B cell (primary cell): Measurements from ENCODE around the gene MEAF6. TPM values are rescaled to one million over a fixed set of nuclear protein-coding genes. Genes with fewer than 3 reads are reported as not detected.

Experiments
- ATAC-seq: fragments of 200-7000 bp; cut with Tn5 transposase; one replicate; pipeline ENCODE4 v1.10.0; 2021; ENCODE audit warnings: low read depth, mild to moderate bottlenecking, moderate number of reproducible peaks, moderate library complexity
- CTCF ChIA-PET: fragments of 350-600 bp; sonication (Branson Sonifier 250); formaldehyde crosslinking; loops from one replicate; lab custom pipeline; 2021; ENCODE audit warnings: antibody characterized with exemption, inconsistent platforms; lab: Charles Lee
- POLR2A ChIA-PET: fragments of 350-600 bp; sonication (Branson Sonifier 250); formaldehyde crosslinking; loops from one replicate; lab custom pipeline; 2021; ENCODE audit warnings: antibody characterized with exemption; lab: Charles Lee
- DNase-seq: peaks from one replicate; pipeline ENCODE4 v3.0.0; 2013
- H2AFZ ChIP-seq: 2 replicates; pipeline ENCODE4 v1.6.1; 2012; ENCODE audit warnings: mild to moderate bottlenecking, low read depth, low read length; ENCODE audit not compliant: insufficient read depth, poor library complexity, severe bottlenecking
- H3K27ac ChIP-seq, 2 donors: 1 replicate in 1 of 2; 2 replicates in 1 of 2; pipeline ENCODE4 v1.5.1; 2012 to 2013; ENCODE audit warnings: low read length in 2 of 2, mild to moderate bottlenecking in 2 of 2, moderate library complexity in 1 of 2
- H3K27me3 ChIP-seq, 4 experiments: fragments of 200-600 bp in 1 of 4; sonication (generic) in 1 of 4; replicated peaks in 1 of 4; 1 replicate in 2 of 4; 2 replicates in 2 of 4; pipeline versions ENCODE4 v1.6.1 to v1.7.0; 2013 to 2016; ENCODE audit warnings: low read length in 3 of 4, mild to moderate bottlenecking in 2 of 4, mixed read lengths in 1 of 4, moderate library complexity in 1 of 4; ENCODE audit not compliant: insufficient read depth in 4 of 4, control insufficient read depth in 3 of 4; ENCODE audit errors: control extremely low read depth in 1 of 4
- H3K36me3 ChIP-seq, 2 experiments: replicated peaks in 1 of 2; 1 replicate in 1 of 2; 2 replicates in 1 of 2; pipeline versions ENCODE4 v1.6.1 to v1.7.1; 2013; ENCODE audit warnings: low read length in 1 of 2; ENCODE audit not compliant: insufficient read depth in 2 of 2, control insufficient read depth in 1 of 2; ENCODE audit errors: control extremely low read depth in 1 of 2, extremely low read depth in 1 of 2
- H3K4me1 ChIP-seq, 2 donors: fragments of 200-600 bp in 1 of 2; sonication (generic) in 1 of 2; 1 replicate in 1 of 2; 2 replicates in 1 of 2; pipeline versions ENCODE4 v1.5.1 to v1.6.1; 2013 to 2017; ENCODE audit warnings: low read length in 2 of 2; ENCODE audit not compliant: control insufficient read depth in 2 of 2, insufficient read depth in 2 of 2
- H3K4me2 ChIP-seq: replicated peaks from 2 replicates; pipeline ENCODE3; 2012; ENCODE audit warnings: mild to moderate bottlenecking, low read depth, low read length; ENCODE audit not compliant: poor library complexity, severe bottlenecking
- H3K4me3 ChIP-seq, 5 experiments: fragments of 200-600 bp in 1 of 5; sonication (generic) in 1 of 5; 1 replicate in 3 of 5; 2 replicates in 2 of 5; pipeline versions ENCODE4 v1.5.1 to v1.7.0; 2011 to 2016; ENCODE audit warnings: low read length in 4 of 5, mild to moderate bottlenecking in 4 of 5, low read depth in 2 of 5, control low read depth in 1 of 5, moderate library complexity in 1 of 5; ENCODE audit not compliant: insufficient read depth in 1 of 5; ENCODE audit errors: control extremely low read depth in 1 of 5, extremely low read depth in 1 of 5
- H3K79me2 ChIP-seq: fragments of 200-600 bp; sonication (generic); one replicate; pipeline ENCODE4 v1.6.0; 2016; ENCODE audit warnings: low read length; ENCODE audit not compliant: control insufficient read depth, insufficient read depth
- H3K9ac ChIP-seq: fragments of 200-600 bp; sonication (generic); 2 replicates; pipeline ENCODE4 v1.6.1; 2017; ENCODE audit warnings: mild to moderate bottlenecking, low read length, moderate library complexity
- H3K9me3 ChIP-seq, 3 donors: one replicate each; pipeline versions ENCODE4 v1.6.1 to v1.7.1; 2013; ENCODE audit warnings: low read length in 2 of 3; ENCODE audit not compliant: control insufficient read depth in 2 of 3, insufficient read depth in 1 of 3; ENCODE audit errors: control extremely low read depth in 1 of 3
- H4K20me1 ChIP-seq: 2 replicates; pipeline ENCODE4 v1.6.0; 2012; ENCODE audit warnings: mild to moderate bottlenecking, low read length; ENCODE audit not compliant: insufficient read depth, control insufficient read depth, poor library complexity, severe bottlenecking
- H3K27ac Mint-ChIP-seq: one replicate; pipeline ENCODE4 v1.8.0; 2021; ENCODE audit warnings: mixed read lengths
- H3K27me3 Mint-ChIP-seq: one replicate; pipeline ENCODE4 v1.8.0; 2021; ENCODE audit warnings: mixed read lengths
- H3K4me1 Mint-ChIP-seq: one replicate; pipeline ENCODE4 v1.8.0; 2021; ENCODE audit warnings: mixed read lengths
- H3K4me3 Mint-ChIP-seq: one replicate; pipeline ENCODE4 v1.8.0; 2021; ENCODE audit warnings: mixed read lengths
- H3K9me3 Mint-ChIP-seq: one replicate; pipeline ENCODE4 v1.8.0; 2022; ENCODE audit warnings: mixed read lengths; ENCODE audit not compliant: insufficient read depth
- EZH2 ChIP-seq: IDR thresholded peaks from 2 replicates; pipeline ENCODE4 v1.6.1; 2012; ENCODE audit warnings: borderline replicate concordance, low read depth, mild to moderate bottlenecking, moderate library complexity, low read length; ENCODE audit not compliant: insufficient read depth, poor library complexity, severe bottlenecking
- WGBS: methylation state at CpG from one replicate; pipeline ENCODE4 v1.1.5; 2013; ENCODE audit warnings: missing lambda C conversion rate; ENCODE audit not compliant: insufficient coverage; 5-methylcytosine and 5-hydroxymethylcytosine counted together
- intact Hi-C: fragments of 100-400 bp; cut with micrococcal nuclease; formaldehyde crosslinking; loops from one replicate; pipeline ENCODE4 v1.10.0; 2022
- polyA minus RNA-seq: library from RNA; depleted of rRNA, polyadenylated mRNA; stranded (reverse); fragments of >200 nt; gene quantifications from 2 replicates; pipeline ENCODE4 v1.2.3, GENCODE V29; 2012
- polyA plus RNA-seq: library from polyadenylated mRNA; depleted of rRNA; stranded (reverse); fragments of >200 nt; gene quantifications from 2 replicates; pipeline ENCODE4 v1.2.3, GENCODE V29; 2012
- total RNA-seq, 2 donors: library from RNA; stranded (reverse); fragments of 120-200 nt in 1 of 2; gene quantifications; 1 replicate in 1 of 2; 2 replicates in 1 of 2; pipeline versions ENCODE4 v1.2.3 to v1.2.4, GENCODE V29; 2013 to 2022
- TF ChIP-seq, protein P1 (sequence below): fragments of 200-600 bp; IDR thresholded peaks from one replicate; pipeline ENCODE4 v1.8.0; 2022; ENCODE audit warnings: antibody characterized with exemption, mild to moderate bottlenecking

The MEAF6 gene
- 82.0 and 84.2 TPM in 2 replicates for total RNA-seq
- 92.7 TPM for total RNA-seq (2013)
- polyA plus RNA-seq: 52.5 and 73.3 TPM in 2 replicates
- polyA minus RNA-seq: 38.0 and 49.9 TPM in 2 replicates

DNA sequence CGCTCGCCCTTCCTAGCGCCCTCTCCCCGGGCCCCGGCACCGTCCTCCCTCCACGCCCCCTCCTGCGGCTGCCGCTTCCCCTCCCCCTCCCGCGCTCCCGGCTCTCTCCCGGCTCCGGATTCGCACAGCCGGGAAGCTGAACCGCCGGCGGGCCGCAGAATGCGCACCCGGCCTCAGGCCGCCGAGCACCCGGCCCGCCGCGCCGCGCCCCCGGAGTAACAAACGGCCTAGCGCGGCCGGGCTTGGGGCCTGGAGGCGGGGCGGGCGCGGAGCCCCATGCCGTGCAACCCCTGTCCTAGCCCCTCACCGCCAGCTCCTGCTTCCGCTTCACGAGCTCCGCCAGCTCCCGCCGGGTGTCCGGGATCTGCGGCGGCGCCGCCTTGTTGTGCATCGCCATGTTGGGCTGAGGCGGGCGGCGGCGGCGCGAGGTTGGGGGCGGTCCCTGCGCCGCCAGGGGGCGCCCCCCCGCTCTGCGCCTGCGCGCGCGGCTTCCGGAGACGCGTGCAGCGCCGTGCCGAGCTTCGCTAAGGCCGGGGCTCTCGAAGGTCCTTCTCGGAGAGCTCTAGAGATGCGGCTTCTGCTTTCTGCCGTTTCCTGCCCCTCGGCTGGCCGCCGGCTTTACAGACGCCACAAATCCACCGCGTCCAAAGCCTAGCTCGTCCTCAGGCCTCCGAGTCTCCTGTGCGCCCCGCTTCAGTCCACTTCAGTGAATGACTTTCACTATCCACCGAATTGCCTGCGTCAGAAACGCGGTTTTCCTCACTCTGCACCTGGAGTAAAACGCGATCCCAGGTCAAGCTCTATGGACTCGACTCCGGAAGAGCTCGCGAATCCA, at the start of gene MEAF6:
TSS of gene MEAF6 (minus strand) at position 417 of the 835 bp plus-strand sequence. CDS start at position 397, 20 bp downstream.
- Histone ChIP-seq H2AFZ (peak within 1 kb of the TSS; percentile 94), H3K4me2 (peak within 1 kb of the TSS; percentile 76), H3K27ac (peak within 1 kb of the TSS; percentile 78 to 87), H3K27me3 (no peaks in the 10 kb centered on the region), H3K4me1 (peaks cover 14 to 22% of the 10 kb centered on the region in 2 donors), H3K36me3 (peaks cover 6 to 8% of the 10 kb centered on the region in 2 experiments), H3K79me2 (peaks cover 42% of the 10 kb centered on the region), H3K9ac (peak within 1 kb of the TSS; percentile 67), H4K20me1 (peaks cover 13% of the 10 kb centered on the region), H3K4me3 (peak within 1 kb of the TSS; percentile 57 to 80 (median 77)), H3K9me3 (no peaks in the 10 kb centered on the region)
- Mint-ChIP-seq H3K27ac (peak within 1 kb of the TSS; percentile 99), H3K4me3 (peak within 1 kb of the TSS; percentile 99), H3K27me3 (no peaks in the 10 kb centered on the region), H3K4me1 (peaks cover 39% of the 10 kb centered on the region), H3K9me3 (no peaks in the 10 kb centered on the region)
- DNase-seq (peak; percentile 93), ATAC-seq (peak; percentile 97)
- intact Hi-C loops: loop anchor here (1.0 to 2.0 kb wide), 5 partner anchors 40 to 178 kb away; partner anchors contain the start of genes CDCA8, GNL2, SNIP1 and ZC3H12A
- ChIA-PET CTCF (interaction anchor here (0.7 to 3.9 kb wide), 20 partner anchors 9 to 176 kb away, joined by 3 to 33 read pairs (median 4); partner anchors contain the start of genes GNL2 and SNIP1), POLR2A (interaction anchor here (1.1 to 1.3 kb wide), 6 partner anchors 35 to 178 kb away, joined by 3 to 9 read pairs (median 4); partner anchors contain the start of genes CDCA8 and SNIP1)
- WGBS: under 1% methylated on average over 98 of the region's 100 CpGs
- no peak for TF ChIP-seq EZH2
- TF ChIP-seq, protein P1, sequence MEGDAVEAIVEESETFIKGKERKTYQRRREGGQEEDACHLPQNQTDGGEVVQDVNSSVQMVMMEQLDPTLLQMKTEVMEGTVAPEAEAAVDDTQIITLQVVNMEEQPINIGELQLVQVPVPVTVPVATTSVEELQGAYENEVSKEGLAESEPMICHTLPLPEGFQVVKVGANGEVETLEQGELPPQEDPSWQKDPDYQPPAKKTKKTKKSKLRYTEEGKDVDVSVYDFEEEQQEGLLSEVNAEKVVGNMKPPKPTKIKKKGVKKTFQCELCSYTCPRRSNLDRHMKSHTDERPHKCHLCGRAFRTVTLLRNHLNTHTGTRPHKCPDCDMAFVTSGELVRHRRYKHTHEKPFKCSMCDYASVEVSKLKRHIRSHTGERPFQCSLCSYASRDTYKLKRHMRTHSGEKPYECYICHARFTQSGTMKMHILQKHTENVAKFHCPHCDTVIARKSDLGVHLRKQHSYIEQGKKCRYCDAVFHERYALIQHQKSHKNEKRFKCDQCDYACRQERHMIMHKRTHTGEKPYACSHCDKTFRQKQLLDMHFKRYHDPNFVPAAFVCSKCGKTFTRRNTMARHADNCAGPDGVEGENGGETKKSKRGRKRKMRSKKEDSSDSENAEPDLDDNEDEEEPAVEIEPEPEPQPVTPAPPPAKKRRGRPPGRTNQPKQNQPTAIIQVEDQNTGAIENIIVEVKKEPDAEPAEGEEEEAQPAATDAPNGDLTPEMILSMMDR: peak; percentile 84

DNA sequence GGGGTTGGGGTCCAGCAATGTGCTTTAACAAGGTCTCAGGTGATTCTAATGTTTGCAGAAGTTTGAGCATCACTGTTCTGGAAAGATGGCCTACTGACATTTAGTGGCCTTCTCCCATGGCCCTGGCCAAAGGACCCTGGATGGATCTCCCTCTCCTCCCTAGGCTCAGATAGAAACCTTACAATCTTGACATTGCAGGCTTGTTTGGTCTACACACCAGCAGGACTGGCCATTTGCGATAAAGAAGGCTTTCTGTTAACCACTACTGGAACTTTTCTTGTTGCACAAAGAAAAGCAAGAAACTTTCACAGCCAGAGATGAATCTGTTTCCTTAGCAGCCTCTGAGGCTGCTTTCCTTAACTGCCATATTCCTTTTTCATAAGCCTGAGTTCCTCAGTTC, 48.4 kb upstream of the MEAF6 start:
- intact Hi-C loops: no loop called here
- TF ChIP-seq, protein P1: no peak
- no peak for TF ChIP-seq EZH2
- Histone ChIP-seq H3K4me3 (no peak overlapping the region), H3K27ac (no peak overlapping the region), H3K36me3 (peaks cover 5 to 29% of the 10 kb centered on the region in 2 experiments), H3K9me3 (no peaks in the 10 kb centered on the region), H4K20me1 (no peaks in the 10 kb centered on the region), H3K27me3 (no peaks in the 10 kb centered on the region), H3K9ac (no peak overlapping the region), H3K79me2 (no peaks in the 10 kb centered on the region), H2AFZ (no peak overlapping the region), H3K4me1 (no peaks in the 10 kb centered on the region), H3K4me2 (no peak overlapping the region)
- no peak for ATAC-seq
- 100% methylated on average over 1 of the region's 1 CpG for WGBS
- no peaks in the 10 kb centered on the region for H3K4me1 Mint-ChIP-seq
- H3K27ac Mint-ChIP-seq: no peak overlapping the region
- no peaks in the 10 kb centered on the region for H3K9me3 Mint-ChIP-seq
- H3K4me3 Mint-ChIP-seq: no peak overlapping the region
- CTCF ChIA-PET: interaction anchor here (0.9 to 2.2 kb wide), 3 partner anchors 120 to 299 kb away, joined by 3 to 13 read pairs (median 4); partner anchors contain the start of gene MTF1
- POLR2A ChIA-PET: no interaction called here
- peaks cover 3% of the 10 kb centered on the region for H3K27me3 Mint-ChIP-seq
- no peak for DNase-seq
